RWPE1 (cell line): ENCODE measurements around the gene ENDOD1.

Source experiments
- CTCF ChIA-PET: fragments of 350-600 bp; sonication (Branson Sonifier 250); formaldehyde crosslinking; extraction: SDS; loops from one replicate; lab custom pipeline; 2021; lab: Yijun Ruan, JAX
- POLR2A ChIA-PET: fragments of 400-600 bp; formaldehyde crosslinking; extraction: SDS; loops from one replicate; lab custom pipeline; 2020; ENCODE audit warnings: antibody characterized with exemption; ENCODE audit not compliant: low non-redundant PET; lab: Yijun Ruan, JAX
- DNase-seq: peaks from one replicate; pipeline ENCODE4 v3.0.0; 2012; ENCODE audit warnings: low spot score
- H3K27ac ChIP-seq: fragments of 450-650 bp; 2 replicates; pipeline ENCODE4 v1.5.1; 2017
- CTCF ChIP-seq: fragments of 450-650 bp; conservative IDR thresholded peaks from 2 replicates; pipeline ENCODE4 v1.5.1; 2017; ENCODE audit warnings: low read depth, mild to moderate bottlenecking

The ENDOD1 gene

GRCh38 chr11:95088946-95089619 lies 563 bp upstream of the ENDOD1 start:
- POLR2A ChIA-PET: interaction anchor here (1.4 kb wide), 1 partner anchor 16 kb away, joined by 4 read pairs; no protein-coding TSS in a partner anchor
- CTCF ChIA-PET: interaction anchor here (1.4 kb wide), 1 partner anchor 22 kb away, joined by 3 read pairs; no protein-coding TSS in a partner anchor
- DNase-seq: no peak
- no peak for TF ChIP-seq CTCF
- H3K27ac ChIP-seq: peak overlapping the region; percentile 79

GRCh38 chr11:95091663-95092180 lies 2.1 kb downstream of the ENDOD1 start:
- CTCF ChIA-PET: interaction anchor here (1.2 kb wide), 1 partner anchor 15 kb away, joined by 3 read pairs; no protein-coding TSS in a partner anchor
- H3K27ac ChIP-seq: no peak overlapping the region
- POLR2A ChIA-PET: interaction anchor here (1.3 kb wide), 1 partner anchor 25 kb away, joined by 6 read pairs; the partner anchor contains the start of gene SRSF8
- no peak for TF ChIP-seq CTCF
- DNase-seq: no peak

GRCh38 chr11:95092549-95093324 lies 3.1 kb downstream of the ENDOD1 start:
- POLR2A ChIA-PET: interaction anchor here (0.6 kb wide), 1 partner anchor 1292 kb away, joined by 3 read pairs; no protein-coding TSS in a partner anchor
- CTCF ChIA-PET: interaction anchor here (0.7 to 1.5 kb wide), 5 partner anchors 11 to 32 kb away, joined by 3 to 6 read pairs (median 3); no protein-coding TSS in a partner anchor
- DNase-seq: peak; percentile 37

GRCh38 chr11:95093548-95093947 lies 3.9 kb downstream of the ENDOD1 start:
- no peak for TF ChIP-seq CTCF
- H3K27ac ChIP-seq: no peak overlapping the region
- ChIA-PET CTCF (interaction anchor here (0.6 to 1.5 kb wide), 5 partner anchors 11 to 33 kb away, joined by 3 to 6 read pairs (median 3); no protein-coding TSS in a partner anchor), POLR2A (no interaction called here)
- DNase-seq: no peak

More at GRCh38 chr11:95092549-95093324, 3.1 kb downstream of the ENDOD1 start:
- H3K27ac ChIP-seq: peak overlapping the region; percentile 18; the same call in 1 of the 2 replicates
- no peak; the same call in 1 of the 2 replicates for TF ChIP-seq CTCF

- no peak overlapping the region for H3K27ac ChIP-seq
- DNase-seq: no peak
- no peak for TF ChIP-seq CTCF
- POLR2A ChIA-PET: no interaction called here
- CTCF ChIA-PET: no interaction called here
Measured at GRCh38 chr11:95095858-95096587, 6.4 kb downstream of the ENDOD1 start.
